ENCODE measurements around the gene PRSS2. TPM values are rescaled to one million over a fixed set of nuclear protein-coding genes. Genes with fewer than 3 reads are reported as not detected.

The PRSS2 gene
- total RNA-seq, 1 experiment from 2014 or later, result not detected

GRCh38 chr7:142813226-142813625, 42.5 kb downstream of the PRSS2 start:
- CTCF ChIA-PET, result no interaction called here

GRCh38 chr7:142813699-142814098, 42.9 kb downstream of the PRSS2 start:
- intact Hi-C loops (cut with micrococcal nuclease; ENCODE audit: unreplicated experiment), result no loop called here
- no TSS peak for BruUV-seq (replicated peaks)

More at GRCh38 chr7:142813226-142813625, 42.5 kb downstream of the PRSS2 start:
- TF ChIP-seq EZH2 (IDR thresholded peaks at IDR 0.05; ENCODE audit: borderline replicate concordance, low read depth, low read length, poor library complexity, severe bottlenecking), result no peak
- no peak for TF ChIP-seq CTCF (conservative IDR thresholded peaks at IDR 0.05; ENCODE audit: low read depth, low read length)
- H3K9me3 ChIP-seq (ENCODE audit: low read depth, low read length, poor library complexity, severe bottlenecking), result no peaks in the 10 kb centered on the region
- no TSS peak for BruUV-seq (replicated peaks)
- intact Hi-C loops (cut with micrococcal nuclease; ENCODE audit: unreplicated experiment), result no loop called here
- no peak overlapping the region for H3K4me3 ChIP-seq (ENCODE audit: low read depth, low read length, poor library complexity, severe bottlenecking)
- H3K27ac ChIP-seq (ENCODE audit: low read depth, low read length, poor library complexity, severe bottlenecking), result no peak overlapping the region
- peaks cover 41% of the 10 kb centered on the region for H3K27me3 ChIP-seq (replicated peaks; ENCODE audit: insufficient read depth, low read depth, low read length, poor library complexity)
- POLR2A ChIA-PET (ENCODE audit: low non-redundant PET), result no interaction called here
- H3K4me1 ChIP-seq (ENCODE audit: insufficient read depth, low read length, poor library complexity, severe bottlenecking), result no peaks in the 10 kb centered on the region
- no peak for DNase-seq (ENCODE audit: low spot score)
- no peaks in the 10 kb centered on the region for H3K36me3 ChIP-seq (ENCODE audit: insufficient read depth, low read length, poor library complexity, severe bottlenecking)

GRCh38 chr7:142814451-142814850, 43.7 kb downstream of the PRSS2 start:
- intact Hi-C loops (cut with micrococcal nuclease; ENCODE audit: unreplicated experiment), result no loop called here
- Histone ChIP-seq H3K36me3 (ENCODE audit: insufficient read depth, low read length, poor library complexity, severe bottlenecking) (no peaks in the 10 kb centered on the region), H3K27ac (ENCODE audit: low read depth, low read length, poor library complexity, severe bottlenecking) (no peak overlapping the region), H3K4me1 (ENCODE audit: insufficient read depth, low read length, poor library complexity, severe bottlenecking) (no peaks in the 10 kb centered on the region), H3K27me3 (replicated peaks; ENCODE audit: insufficient read depth, low read depth, low read length, poor library complexity) (peaks cover 48% of the 10 kb centered on the region), H3K4me3 (ENCODE audit: low read depth, low read length, poor library complexity, severe bottlenecking) (no peak overlapping the region), H3K9me3 (ENCODE audit: low read depth, low read length, poor library complexity, severe bottlenecking) (no peaks in the 10 kb centered on the region)
- ChIA-PET CTCF (no interaction called here), POLR2A (ENCODE audit: low non-redundant PET) (no interaction called here)
- no TSS peak for BruUV-seq (replicated peaks)
- DNase-seq (ENCODE audit: low spot score), result no peak
- no peak for TF ChIP-seq EZH2 (IDR thresholded peaks at IDR 0.05; ENCODE audit: borderline replicate concordance, low read depth, low read length, poor library complexity, severe bottlenecking)

More at GRCh38 chr7:142813699-142814098, 42.9 kb downstream of the PRSS2 start:
- H3K27me3 ChIP-seq (replicated peaks; ENCODE audit: insufficient read depth, low read depth, low read length, poor library complexity), result peaks cover 41% of the 10 kb centered on the region
- POLR2A ChIA-PET (ENCODE audit: low non-redundant PET), result no interaction called here
- TF ChIP-seq CTCF (conservative IDR thresholded peaks at IDR 0.05; ENCODE audit: low read depth, low read length) (no peak), EZH2 (IDR thresholded peaks at IDR 0.05; ENCODE audit: borderline replicate concordance, low read depth, low read length, poor library complexity, severe bottlenecking) (no peak)
- no peak for DNase-seq (ENCODE audit: low spot score)
- no peak overlapping the region for H3K4me3 ChIP-seq (ENCODE audit: low read depth, low read length, poor library complexity, severe bottlenecking)
- H3K9me3 ChIP-seq (ENCODE audit: low read depth, low read length, poor library complexity, severe bottlenecking), result no peaks in the 10 kb centered on the region
- no peaks in the 10 kb centered on the region for H3K36me3 ChIP-seq (ENCODE audit: insufficient read depth, low read length, poor library complexity, severe bottlenecking)
- no peak overlapping the region for H3K27ac ChIP-seq (ENCODE audit: low read depth, low read length, poor library complexity, severe bottlenecking)
- no peaks in the 10 kb centered on the region for H3K4me1 ChIP-seq (ENCODE audit: insufficient read depth, low read length, poor library complexity, severe bottlenecking)
- CTCF ChIA-PET, result no interaction called here

GRCh38 chr7:142815134-142815533, 44.4 kb downstream of the PRSS2 start:
- Histone ChIP-seq H3K4me1 (ENCODE audit: insufficient read depth, low read length, poor library complexity, severe bottlenecking) (no peaks in the 10 kb centered on the region), H3K27ac (ENCODE audit: low read depth, low read length, poor library complexity, severe bottlenecking) (no peak overlapping the region), H3K9me3 (ENCODE audit: low read depth, low read length, poor library complexity, severe bottlenecking) (no peaks in the 10 kb centered on the region), H3K36me3 (ENCODE audit: insufficient read depth, low read length, poor library complexity, severe bottlenecking) (no peaks in the 10 kb centered on the region), H3K4me3 (ENCODE audit: low read depth, low read length, poor library complexity, severe bottlenecking) (no peak overlapping the region), H3K27me3 (replicated peaks; ENCODE audit: insufficient read depth, low read depth, low read length, poor library complexity) (peaks cover 47% of the 10 kb centered on the region)
- TF ChIP-seq EZH2 (IDR thresholded peaks at IDR 0.05; ENCODE audit: borderline replicate concordance, low read depth, low read length, poor library complexity, severe bottlenecking) (no peak), CTCF (conservative IDR thresholded peaks at IDR 0.05; ENCODE audit: low read depth, low read length) (no peak)
- POLR2A ChIA-PET (ENCODE audit: low non-redundant PET), result no interaction called here
- intact Hi-C loops (cut with micrococcal nuclease; ENCODE audit: unreplicated experiment), result no loop called here
- BruUV-seq (replicated peaks), result no TSS peak
- CTCF ChIA-PET, result no interaction called here
- no peak for DNase-seq (ENCODE audit: low spot score)
